Activated CD8-positive, alpha-beta T cell treated with anti-CD3 and anti-CD28 coated beads for 36 hours (primary cell): Measurements from ENCODE around the gene SELENON. TPM values are rescaled to one million over a fixed set of nuclear protein-coding genes. Genes with fewer than 3 reads are reported as not detected.
A peak's percentile ranks its signal among the peaks of the same experiment; 100 is the strongest.

ENCODE experiments used
- ATAC-seq: fragments of 200-7000 bp; cut with Tn5 transposase; one replicate; pipeline ENCODE4 v1.10.0; 2021; ENCODE audit warnings: mild to moderate bottlenecking, moderate library complexity
- CTCF ChIA-PET: fragments of 350-600 bp; sonication (Branson Sonifier 250); formaldehyde crosslinking; loops from one replicate; lab custom pipeline; 2021; ENCODE audit warnings: antibody characterized with exemption; lab: Charles Lee
- POLR2A ChIA-PET: fragments of 350-600 bp; sonication (Branson Sonifier 250); formaldehyde crosslinking; loops from one replicate; lab custom pipeline; 2021; ENCODE audit warnings: antibody characterized with exemption; lab: Charles Lee
- DNase-seq: peaks from one replicate; pipeline ENCODE4 v3.0.0-alpha.2; 2020
- H3K27ac Mint-ChIP-seq: one replicate; pipeline ENCODE4 v1.8.0; 2021; ENCODE audit warnings: mild to moderate bottlenecking, mixed read lengths
- H3K27me3 Mint-ChIP-seq: one replicate; pipeline ENCODE4 v1.8.0; 2021; ENCODE audit warnings: mixed read lengths
- H3K36me3 Mint-ChIP-seq: one replicate; pipeline ENCODE4 v1.8.0; 2021; ENCODE audit warnings: low read depth, mixed read lengths
- H3K4me1 Mint-ChIP-seq: one replicate; pipeline ENCODE4 v1.8.0; 2021; ENCODE audit warnings: low read depth, mixed read lengths
- H3K4me3 Mint-ChIP-seq: one replicate; pipeline ENCODE4 v1.8.0; 2021; ENCODE audit warnings: mild to moderate bottlenecking, moderate library complexity, mixed read lengths
- H3K9me3 Mint-ChIP-seq: one replicate; pipeline ENCODE4 v1.8.0; 2021; ENCODE audit warnings: mixed read lengths
- CTCF ChIP-seq: fragments of 200-600 bp; IDR thresholded peaks from one replicate; pipeline ENCODE4 v1.8.0; 2022; ENCODE audit warnings: antibody characterized with exemption, mild to moderate bottlenecking
- intact Hi-C: fragments of 100-400 bp; cut with micrococcal nuclease; formaldehyde crosslinking; loops from one replicate; pipeline ENCODE4 v1.10.0; 2022
- total RNA-seq, 2 experiments: library from RNA; stranded (reverse); gene quantifications; one replicate each; pipeline ENCODE4 v1.2.3, GENCODE V29; 2021

The SELENON gene
- total RNA-seq, 2 experiments from 2014 or later, result 15.3 to 17.7 TPM

- no peaks in the 10 kb centered on the region for H3K9me3 Mint-ChIP-seq
- H3K36me3 Mint-ChIP-seq, result peaks cover 3% of the 10 kb centered on the region
- peak overlapping the region; percentile 78 for H3K27ac Mint-ChIP-seq
- CTCF ChIA-PET, result interaction anchor here (0.8 to 6.1 kb wide), 22 partner anchors 9 to 293 kb away, joined by 3 to 43 read pairs (median 4); no protein-coding TSS in a partner anchor
- H3K4me3 Mint-ChIP-seq, result peak overlapping the region; percentile 45
- no peak for TF ChIP-seq CTCF
- ATAC-seq, result peak; percentile 70
- H3K27me3 Mint-ChIP-seq, result no peaks in the 10 kb centered on the region
- POLR2A ChIA-PET, result interaction anchor here (0.7 to 1.0 kb wide), 6 partner anchors 16 to 120 kb away, joined by 3 to 7 read pairs (median 3); partner anchors contain the start of gene MTFR1L
- H3K4me1 Mint-ChIP-seq, result peaks cover 41% of the 10 kb centered on the region
- DNase-seq, result peak; percentile 84
- intact Hi-C loops, result loop anchor here (5.0 to 10.0 kb wide), 4 partner anchors 81 to 189 kb away; no protein-coding TSS in a partner anchor
Measured at GRCh38 chr1:25795946-25796810, 3.8 kb upstream of the SELENON start.

- POLR2A ChIA-PET, result interaction anchor here (0.9 to 1.0 kb wide), 2 partner anchors 17 to 27 kb away, joined by 3 read pairs; no protein-coding TSS in a partner anchor
Measured at GRCh38 chr1:25796811-25797458, 3.1 kb upstream of the SELENON start.

GRCh38 chr1:25797939-25798338 lies 2.1 kb upstream of the SELENON start:
- ChIA-PET POLR2A (interaction anchor here (2.0 kb wide), 1 partner anchor 121 kb away, joined by 4 read pairs; no protein-coding TSS in a partner anchor), CTCF (interaction anchor here (0.7 to 6.1 kb wide), 13 partner anchors 10 to 249 kb away, joined by 3 to 43 read pairs (median 5); no protein-coding TSS in a partner anchor)
- DNase-seq (peak; percentile 46), ATAC-seq (no peak)
- peaks cover 53% of the 10 kb centered on the region for H3K4me1 Mint-ChIP-seq
- H3K27ac Mint-ChIP-seq, result no peak overlapping the region
- intact Hi-C loops, result loop anchor here (5.0 to 10.0 kb wide), 4 partner anchors 83 to 191 kb away; no protein-coding TSS in a partner anchor
- H3K9me3 Mint-ChIP-seq, result no peaks in the 10 kb centered on the region
- H3K36me3 Mint-ChIP-seq, result peaks cover 4% of the 10 kb centered on the region
- H3K27me3 Mint-ChIP-seq, result no peaks in the 10 kb centered on the region
- no peak overlapping the region for H3K4me3 Mint-ChIP-seq
- TF ChIP-seq CTCF, result peak; percentile 48

More at GRCh38 chr1:25796811-25797458, 3.1 kb upstream of the SELENON start:
- DNase-seq (peak; percentile 92), ATAC-seq (peak; percentile 57)
- Mint-ChIP-seq H3K4me1 (peaks cover 44% of the 10 kb centered on the region), H3K27me3 (no peaks in the 10 kb centered on the region), H3K36me3 (peaks cover 4% of the 10 kb centered on the region), H3K4me3 (peak overlapping the region; percentile 45), H3K9me3 (no peaks in the 10 kb centered on the region), H3K27ac (peak overlapping the region; percentile 78)
- TF ChIP-seq CTCF, result peak; percentile 81
- CTCF ChIA-PET, result interaction anchor here (0.9 to 6.1 kb wide), 18 partner anchors 8 to 293 kb away, joined by 3 to 43 read pairs (median 5); no protein-coding TSS in a partner anchor
- intact Hi-C loops, result loop anchor here (5.0 to 10.0 kb wide), 4 partner anchors 82 to 190 kb away; no protein-coding TSS in a partner anchor

GRCh38 chr1:25798666-25799351 lies 1.2 kb upstream of the SELENON start:
- no peak for TF ChIP-seq CTCF
- intact Hi-C loops, result loop anchor here (5.0 to 10.0 kb wide), 4 partner anchors 84 to 192 kb away; no protein-coding TSS in a partner anchor
- Mint-ChIP-seq H3K4me3 (peak overlapping the region; percentile 58), H3K27ac (no peak overlapping the region), H3K36me3 (peaks cover 4% of the 10 kb centered on the region), H3K27me3 (no peaks in the 10 kb centered on the region), H3K9me3 (no peaks in the 10 kb centered on the region), H3K4me1 (peaks cover 54% of the 10 kb centered on the region)
- POLR2A ChIA-PET, result interaction anchor here (0.6 to 2.0 kb wide), 4 partner anchors 9 to 180 kb away, joined by 3 to 4 read pairs (median 3); partner anchors contain the start of gene MTFR1L
- CTCF ChIA-PET, result interaction anchor here (0.7 to 6.1 kb wide), 14 partner anchors 11 to 278 kb away, joined by 3 to 43 read pairs (median 5); no protein-coding TSS in a partner anchor
- ATAC-seq, result no peak
- no peak for DNase-seq
